GM18861 (cell line): ENCODE data around the gene AGMAT.
A peak's percentile ranks its signal among the peaks of the same experiment; 100 is the strongest.
"Not testable (repeated sequence)": the region's sequence is repeated elsewhere in the genome, so short reads cannot be mapped to it uniquely, and the experiment has no call there.

Experiments used
- ATAC-seq: cut with Tn5 transposase; IDR thresholded peaks from one replicate; pipeline ENCODE4 v1.9.1; 2021; ENCODE audit not compliant: unreplicated experiment

The AGMAT gene

GRCh38 chr1:15616373-15617172, 31.7 kb upstream of the AGMAT start:
- ATAC-seq, result peak; percentile 7

GRCh38 chr1:15610167-15610566, 25.3 kb upstream of the AGMAT start:
- no peak for ATAC-seq

- ATAC-seq, result no peak
Measured at GRCh38 chr1:15609631-15610030, 24.8 kb upstream of the AGMAT start.

- ATAC-seq, result no peak
Measured at GRCh38 chr1:15605398-15606383, 20.8 kb upstream of the AGMAT start.

- ATAC-seq, result not testable (repeated sequence)
Measured at GRCh38 chr1:15604400-15604799, 19.5 kb upstream of the AGMAT start.

GRCh38 chr1:15603966-15604282, 19.1 kb upstream of the AGMAT start:
- ATAC-seq, result not testable (repeated sequence)

GRCh38 chr1:15603050-15603965, 18.5 kb upstream of the AGMAT start:
- peak; percentile 78 for ATAC-seq

- no peak for ATAC-seq
Measured at GRCh38 chr1:15598436-15598835, 13.6 kb upstream of the AGMAT start.

- ATAC-seq, result peak; percentile 56
Measured at GRCh38 chr1:15595809-15596617, 11.2 kb upstream of the AGMAT start.

- no peak for ATAC-seq
Measured at GRCh38 chr1:15592285-15592684, 7.4 kb upstream of the AGMAT start.

- ATAC-seq, result no peak
Measured at GRCh38 chr1:15583016-15583706, 1.7 kb downstream of the AGMAT start.

- ATAC-seq, result no peak
Measured at GRCh38 chr1:15579683-15580047, 5.2 kb downstream of the AGMAT start.

GRCh38 chr1:15578921-15579682, 5.7 kb downstream of the AGMAT start:
- no peak for ATAC-seq

- no peak for ATAC-seq
Measured at GRCh38 chr1:15577691-15578090, 7.2 kb downstream of the AGMAT start.

- ATAC-seq, result no peak
Measured at GRCh38 chr1:15575549-15576150, 9.2 kb downstream of the AGMAT start.

GRCh38 chr1:15574741-15575140, 10.1 kb downstream of the AGMAT start:
- ATAC-seq, result no peak

- no peak for ATAC-seq
Measured at GRCh38 chr1:15573477-15573876, 11.4 kb downstream of the AGMAT start.

- ATAC-seq, result no peak
Measured at GRCh38 chr1:15571266-15571665, 13.6 kb downstream of the AGMAT start.
